Measurements from ENCODE around the gene KLHL10. TPM values are rescaled to one million over a fixed set of nuclear protein-coding genes. Genes with fewer than 3 reads are reported as not detected.

KLHL10 gene
- total RNA-seq, 1 donor from 2014 or later = 0.29 TPM

DNA sequence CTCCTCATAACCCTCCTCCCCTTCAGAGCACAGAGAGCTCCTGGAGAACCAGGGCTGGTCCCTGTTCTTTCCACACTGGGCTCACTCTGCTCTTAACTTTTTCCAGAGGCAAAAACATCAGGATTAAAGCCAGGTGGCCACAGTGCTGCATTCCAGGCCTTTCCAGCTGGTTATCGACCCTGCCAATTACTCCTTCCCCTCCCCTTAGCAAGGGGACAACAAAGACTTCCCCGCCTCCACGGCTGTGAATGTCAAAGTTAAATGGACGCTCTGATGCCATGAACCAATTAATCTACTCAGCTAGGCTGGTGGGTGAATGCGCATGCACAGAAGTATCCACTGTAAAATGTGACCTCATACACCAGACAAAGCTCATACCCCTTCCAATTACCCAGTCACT is 58.0 kb downstream of the KLHL10 start:
- DNase-seq (ENCODE audit: low spot score) = no peak

DNA sequence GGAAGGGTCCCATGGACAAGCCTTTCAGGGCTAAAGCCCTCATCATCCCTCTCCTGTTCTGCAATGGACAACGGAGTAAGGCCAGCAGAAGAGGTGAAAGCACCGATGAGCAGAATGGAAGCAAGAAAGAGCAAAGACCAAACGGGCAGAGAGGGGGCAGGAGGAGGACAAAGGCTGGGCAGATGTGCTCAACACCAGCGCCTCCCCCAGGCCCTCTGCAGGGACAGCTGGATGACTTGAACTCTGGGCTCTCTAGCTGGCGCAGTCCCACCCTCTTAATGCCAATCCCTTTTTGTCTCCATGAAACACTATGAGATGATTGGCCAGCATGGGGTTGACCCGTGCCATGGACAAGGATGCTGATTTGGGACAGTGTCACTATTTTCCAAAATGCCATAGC is 59.1 kb downstream of the KLHL10 start:
- no peak for DNase-seq (ENCODE audit: low spot score)

Other genes with a start within 250 kb of the KLHL10 start
- not detected for gene KRT16, start 225.1 kb upstream of the KLHL10 start, total RNA-seq
- gene KRT17, start 213.2 kb upstream of the KLHL10 start, total RNA-seq = not detected
- gene EIF1, start 148.9 kb upstream of the KLHL10 start, total RNA-seq = 723 TPM
- gene GAST, start 125.5 kb upstream of the KLHL10 start, total RNA-seq = not detected
- gene HAP1, start 103.2 kb upstream of the KLHL10 start, total RNA-seq = 1.9 TPM
- 201 TPM for gene JUP, start 51.1 kb upstream of the KLHL10 start, total RNA-seq
- gene P3H4, start 25.9 kb upstream of the KLHL10 start, total RNA-seq = 24.1 TPM
- gene FKBP10, start 24.8 kb upstream of the KLHL10 start, total RNA-seq = 59.2 TPM
- gene NT5C3B, start 1.6 kb upstream of the KLHL10 start, total RNA-seq = 39.6 TPM
- gene KLHL11, start 27.6 kb downstream of the KLHL10 start, total RNA-seq = 14.0 TPM
- gene ACLY, start 81.1 kb downstream of the KLHL10 start, total RNA-seq = 127 TPM
- 1.6 TPM for gene ODAD4, start 92.8 kb downstream of the KLHL10 start, total RNA-seq
- gene CNP, start 129.0 kb downstream of the KLHL10 start, total RNA-seq = 65.9 TPM
- gene DNAJC7, start 179.6 kb downstream of the KLHL10 start, total RNA-seq = 69.8 TPM
- gene NKIRAS2, start 182.3 kb downstream of the KLHL10 start, total RNA-seq = 31.1 TPM
- gene C17orf113, start 212.8 kb downstream of the KLHL10 start, total RNA-seq = 1.6 TPM

All from mucosa of gallbladder (tissue), 1 donor.